Neural progenitor cell (in vitro differentiated cells): ENCODE data around the gene GSAP. TPM values are rescaled to one million over a fixed set of nuclear protein-coding genes. Genes with fewer than 3 reads are reported as not detected.

ENCODE experiments used
- DNase-seq: peaks from one replicate; pipeline ENCODE4 v3.0.0-alpha.2; 2016; ENCODE audit warnings: low spot score
- H2AFZ ChIP-seq: fragments of 200-600 bp; sonication (generic); replicated peaks from 2 replicates; pipeline ENCODE4 v1.6.1; 2016; ENCODE audit warnings: antibody characterized with exemption
- H3F3A ChIP-seq: fragments of 200-600 bp; sonication (generic); 2 replicates; pipeline ENCODE4 v1.6.1; 2016; ENCODE audit warnings: antibody characterized with exemption, low read depth
- H3K27ac ChIP-seq: fragments of 200-600 bp; sonication (generic); 2 replicates; pipeline ENCODE4 v1.5.1; 2016; ENCODE audit warnings: mild to moderate bottlenecking
- H3K27me3 ChIP-seq: fragments of 200-600 bp; sonication (generic); 2 replicates; pipeline ENCODE4 v1.6.1; 2016; ENCODE audit warnings: mild to moderate bottlenecking, moderate library complexity
- H3K36me3 ChIP-seq: fragments of 200-600 bp; sonication (generic); 2 replicates; pipeline ENCODE4 v1.5.1; 2016
- H3K4me1 ChIP-seq: fragments of 200-600 bp; sonication (generic); 2 replicates; pipeline ENCODE4 v1.6.1; 2016; ENCODE audit warnings: mixed run types
- H3K4me2 ChIP-seq: fragments of 200-600 bp; sonication (generic); 2 replicates; pipeline ENCODE4 v1.6.1; 2016
- H3K4me3 ChIP-seq: fragments of 200-600 bp; sonication (generic); 2 replicates; pipeline ENCODE4 v1.5.1; 2016
- H3K79me2 ChIP-seq: fragments of 200-600 bp; sonication (generic); 2 replicates; pipeline ENCODE4 v1.6.1; 2016; ENCODE audit warnings: low read depth
- H3K9ac ChIP-seq: fragments of 200-600 bp; sonication (generic); 2 replicates; pipeline ENCODE4 v1.6.1; 2016
- H3K9me3 ChIP-seq: fragments of 200-600 bp; sonication (generic); 2 replicates; pipeline ENCODE4 v1.5.1; 2016; ENCODE audit warnings: low read depth
- H4K20me1 ChIP-seq: fragments of 200-600 bp; sonication (generic); 2 replicates; pipeline ENCODE4 v1.6.1; 2016; ENCODE audit warnings: low read depth
- H3K27ac Mint-ChIP-seq: 3 replicates; pipeline ENCODE4 v1.8.0; 2021; ENCODE audit warnings: mixed read lengths
- H3K27me3 Mint-ChIP-seq: 2 replicates; pipeline ENCODE4 v1.8.0; 2022; ENCODE audit warnings: low read depth, mild to moderate bottlenecking, inconsistent platforms, moderate library complexity, mixed read lengths; ENCODE audit not compliant: insufficient read depth
- H3K36me3 Mint-ChIP-seq: 3 replicates; pipeline ENCODE4 v1.8.0; 2021; ENCODE audit warnings: mixed read lengths
- H3K4me1 Mint-ChIP-seq: 3 replicates; pipeline ENCODE4 v1.8.0; 2021; ENCODE audit warnings: mixed read lengths
- H3K4me3 Mint-ChIP-seq: 3 replicates; pipeline ENCODE4 v1.8.0; 2021; ENCODE audit warnings: mild to moderate bottlenecking, moderate library complexity, mixed read lengths
- H3K9me3 Mint-ChIP-seq: 3 replicates; pipeline ENCODE4 v1.8.0; 2020; ENCODE audit warnings: mixed read lengths
- CTCF ChIP-seq: fragments of 200-600 bp; sonication (generic); IDR thresholded peaks from 2 replicates; pipeline ENCODE4 v1.5.1; 2017; ENCODE audit warnings: antibody characterized with exemption, mild to moderate bottlenecking
- EZH2 ChIP-seq: fragments of 200-600 bp; sonication (generic); IDR thresholded peaks from 2 replicates; pipeline ENCODE4 v1.6.1; 2017; ENCODE audit warnings: antibody characterized with exemption, mild to moderate bottlenecking, moderate library complexity
- EZH2phosphoT487 ChIP-seq: fragments of 200-600 bp; sonication (generic); IDR thresholded peaks from 2 replicates; pipeline ENCODE4 v1.6.1; 2017; ENCODE audit warnings: antibody characterized with exemption
- total RNA-seq: library from RNA; depleted of rRNA; stranded (reverse); fragments of >200 nt; gene quantifications from 2 replicates; pipeline ENCODE4 v1.2.3, GENCODE V29; 2015; ENCODE audit warnings: low replicate concordance

Gene GSAP
- total RNA-seq, 1 donor from 2014 or later: 2.6 TPM

- Mint-ChIP-seq H3K9me3 (peaks cover 2% of the 10 kb centered on the region), H3K36me3 (peaks cover 1% of the 10 kb centered on the region), H3K27me3 (peaks cover 20% of the 10 kb centered on the region), H3K4me1 (peaks cover 25% of the 10 kb centered on the region), H3K4me3 (no peak overlapping the region), H3K27ac (no peak overlapping the region)
- Histone ChIP-seq H3K4me1 (peaks cover 5% of the 10 kb centered on the region), H4K20me1 (no peaks in the 10 kb centered on the region), H3K27me3 (peaks cover 41% of the 10 kb centered on the region), H3K27ac (no peak overlapping the region), H3K79me2 (no peaks in the 10 kb centered on the region), H3K4me2 (no peak overlapping the region), H3K4me3 (no peak overlapping the region), H3K36me3 (no peaks in the 10 kb centered on the region), H2AFZ (no peak overlapping the region), H3F3A (peaks cover 12% of the 10 kb centered on the region), H3K9me3 (no peaks in the 10 kb centered on the region), H3K9ac (no peak overlapping the region)
- no peak for DNase-seq
- TF ChIP-seq CTCF (no peak), EZH2phosphoT487 (no peak), EZH2 (no peak)
Observed at GRCh38 chr7:77419102-77419501, 3.0 kb upstream of the GSAP start.

- no peak for DNase-seq
- Histone ChIP-seq H3K4me1 (no peaks in the 10 kb centered on the region), H3K9me3 (no peaks in the 10 kb centered on the region), H3F3A (peaks cover 15% of the 10 kb centered on the region), H3K9ac (no peak overlapping the region), H3K4me3 (no peak overlapping the region), H3K4me2 (no peak overlapping the region), H3K36me3 (no peaks in the 10 kb centered on the region), H3K27me3 (peaks cover 54% of the 10 kb centered on the region), H3K79me2 (no peaks in the 10 kb centered on the region), H4K20me1 (no peaks in the 10 kb centered on the region), H3K27ac (no peak overlapping the region), H2AFZ (no peak overlapping the region)
- TF ChIP-seq EZH2phosphoT487: no peak
- TF ChIP-seq CTCF: no peak
- TF ChIP-seq EZH2: no peak
- H3K27ac Mint-ChIP-seq: no peak overlapping the region
- H3K27me3 Mint-ChIP-seq: peaks cover 20% of the 10 kb centered on the region
- H3K4me1 Mint-ChIP-seq: peaks cover 24% of the 10 kb centered on the region
- peaks cover 2% of the 10 kb centered on the region for H3K9me3 Mint-ChIP-seq
- H3K4me3 Mint-ChIP-seq: no peak overlapping the region
- H3K36me3 Mint-ChIP-seq: peaks cover 1% of the 10 kb centered on the region
Observed at GRCh38 chr7:77417801-77418200, 1.7 kb upstream of the GSAP start.

GRCh38 chr7:77416621-77417371 lies 647 bp upstream of the GSAP start:
- no peaks in the 10 kb centered on the region for H3K9me3 ChIP-seq
- no peak overlapping the region for H3K27ac ChIP-seq
- H3K4me2 ChIP-seq: peak overlapping the region; percentile 86
- H3K4me1 ChIP-seq: no peaks in the 10 kb centered on the region
- H3K27me3 ChIP-seq: peaks cover 55% of the 10 kb centered on the region
- Mint-ChIP-seq H3K27ac (no peak overlapping the region), H3K36me3 (no peaks in the 10 kb centered on the region), H3K4me1 (peaks cover 24% of the 10 kb centered on the region), H3K27me3 (peaks cover 20% of the 10 kb centered on the region), H3K9me3 (peaks cover 2% of the 10 kb centered on the region), H3K4me3 (peak overlapping the region; percentile 71)
- TF ChIP-seq CTCF (no peak), EZH2phosphoT487 (no peak), EZH2 (no peak)
- H3K79me2 ChIP-seq: no peaks in the 10 kb centered on the region
- H3K4me3 ChIP-seq: peak overlapping the region; percentile 53
- no peak overlapping the region for H3K9ac ChIP-seq
- no peaks in the 10 kb centered on the region for H4K20me1 ChIP-seq
- H3K36me3 ChIP-seq: no peaks in the 10 kb centered on the region
- peaks cover 15% of the 10 kb centered on the region for H3F3A ChIP-seq
- H2AFZ ChIP-seq: peak overlapping the region; percentile 87
- no peak for DNase-seq
